GM13976 (cell line): ENCODE data around the gene JAKMIP2.

Source experiments
- DNase-seq: peaks from one replicate; pipeline ENCODE4 v3.0.0; 2012; ENCODE audit warnings: low spot score
- CTCF ChIP-seq: IDR thresholded peaks from 2 replicates; pipeline ENCODE4 v1.5.1; 2012; ENCODE audit warnings: borderline replicate concordance, mild to moderate bottlenecking; ENCODE audit not compliant: insufficient read depth; ENCODE audit errors: extremely low read depth, missing control alignments, control extremely low read depth
- in situ Hi-C: fragments of 300-500 bp; cut with MboI; formaldehyde crosslinking; loops from one replicate; pipeline ENCODE4 v1.12.0; 2022; ENCODE audit warnings: low sequenced_read_pairs, mixed read lengths, inconsistent platforms; ENCODE audit not compliant: unreplicated experiment

Gene JAKMIP2

GRCh38 chr5:147629196-147629595, 153.3 kb downstream of the JAKMIP2 start:
- TF ChIP-seq CTCF: no peak

GRCh38 chr5:147628058-147628895, 154.3 kb downstream of the JAKMIP2 start:
- TF ChIP-seq CTCF: peak; percentile 80
- in situ Hi-C loops: loop anchor here (10.0 kb wide), 1 partner anchor 197 kb away; no protein-coding TSS in a partner anchor
- DNase-seq: peak; percentile 44

More at GRCh38 chr5:147629196-147629595, 153.3 kb downstream of the JAKMIP2 start:
- in situ Hi-C loops: loop anchor here (10.0 kb wide), 1 partner anchor 196 kb away; no protein-coding TSS in a partner anchor
- DNase-seq: no peak

- no peak for DNase-seq
- in situ Hi-C loops: loop anchor here (10.0 kb wide), 1 partner anchor 198 kb away; no protein-coding TSS in a partner anchor
- no peak for TF ChIP-seq CTCF
Observed at GRCh38 chr5:147626464-147626863, 156.1 kb downstream of the JAKMIP2 start.

GRCh38 chr5:147621016-147621415, 161.5 kb downstream of the JAKMIP2 start:
- DNase-seq: no peak
- in situ Hi-C loops: loop anchor here (10.0 kb wide), 1 partner anchor 204 kb away; no protein-coding TSS in a partner anchor
- no peak for TF ChIP-seq CTCF

GRCh38 chr5:147619281-147619878, 163.1 kb downstream of the JAKMIP2 start:
- in situ Hi-C loops: no loop called here
- TF ChIP-seq CTCF: no peak
- no peak for DNase-seq

- DNase-seq: no peak
- no peak for TF ChIP-seq CTCF
- in situ Hi-C loops: no loop called here
Observed at GRCh38 chr5:147617711-147618350, 164.7 kb downstream of the JAKMIP2 start.
